Measurements from ENCODE around the gene NMT1.

Gene NMT1

DNA sequence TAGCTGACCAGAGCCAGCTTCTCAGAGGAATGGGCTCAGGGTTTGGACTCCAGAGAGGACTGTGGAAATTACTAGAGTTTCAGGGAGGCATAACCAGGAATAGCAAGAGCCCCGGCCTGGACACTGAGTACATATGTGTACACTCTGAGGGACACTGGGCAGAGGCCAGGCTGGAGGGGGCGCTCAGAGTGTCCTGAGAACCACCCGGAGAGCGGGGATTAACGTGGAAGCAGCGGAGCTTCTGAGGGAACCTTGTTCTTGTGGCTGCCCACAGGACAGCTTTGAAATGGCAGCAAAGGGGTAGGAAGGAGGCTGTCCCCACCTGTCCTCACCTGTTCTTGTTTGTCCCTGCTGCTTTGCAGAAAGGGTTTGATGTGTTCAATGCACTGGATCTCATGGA lies 43.4 kb downstream of the NMT1 start:
- no peak for DNase-seq (ENCODE audit: low read depth, low spot score)

DNA sequence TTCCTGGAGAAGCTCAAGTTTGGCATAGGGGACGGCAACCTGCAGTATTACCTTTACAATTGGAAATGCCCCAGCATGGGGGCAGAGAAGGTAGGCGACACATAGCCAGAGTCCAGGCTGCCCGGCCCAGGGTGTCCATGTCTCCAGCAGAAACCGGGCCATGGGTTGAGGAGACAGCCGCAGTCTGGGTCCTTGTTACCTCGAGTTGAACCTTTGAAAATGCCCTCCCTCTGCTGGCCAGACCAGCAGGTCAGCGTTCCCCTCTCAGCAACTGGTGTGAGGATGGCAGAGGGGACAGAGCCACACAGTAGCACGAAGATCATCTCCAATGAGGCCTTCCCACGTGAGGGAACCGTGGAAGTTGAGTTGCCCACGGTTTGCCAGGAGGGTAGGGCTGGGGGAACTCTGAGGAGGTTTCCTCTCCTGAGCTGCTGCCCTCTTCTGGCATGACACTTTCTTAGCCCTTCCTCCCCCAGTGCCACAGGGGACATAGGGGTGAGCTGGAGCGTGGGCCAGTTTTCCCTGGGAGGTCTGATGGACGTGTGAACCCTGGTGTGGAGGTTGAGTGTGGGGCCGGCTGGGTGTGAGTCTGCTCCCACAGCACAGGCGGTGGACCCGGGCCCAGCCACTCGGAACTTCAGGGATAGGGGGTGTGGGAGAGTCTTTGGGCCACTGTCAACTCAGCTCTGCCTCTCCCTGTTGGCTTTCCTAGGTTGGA lies 43.9 kb downstream of the NMT1 start:
- no peak for DNase-seq (ENCODE audit: low read depth, low spot score)

DNA sequence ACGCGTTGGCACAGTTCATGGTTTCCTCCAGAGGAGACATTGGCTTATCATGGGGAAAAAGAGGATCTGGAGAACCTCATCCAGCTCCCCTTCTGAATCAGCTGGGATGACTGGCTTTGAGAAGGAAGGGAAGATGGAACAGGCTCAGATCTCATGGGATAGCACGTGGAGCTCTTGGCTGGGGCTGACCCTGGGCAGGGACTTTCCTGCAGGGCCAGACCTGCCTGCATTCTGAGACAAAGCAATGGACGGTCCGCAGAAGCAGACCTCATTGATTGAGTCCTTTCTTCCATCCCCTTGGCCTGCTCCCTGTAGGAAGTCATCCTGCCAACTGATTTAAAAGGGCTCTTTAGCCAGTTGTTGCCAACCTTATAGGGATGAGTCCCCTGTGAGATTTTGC lies 45.0 kb downstream of the NMT1 start:
- no peak for DNase-seq (ENCODE audit: low read depth, low spot score)

DNA sequence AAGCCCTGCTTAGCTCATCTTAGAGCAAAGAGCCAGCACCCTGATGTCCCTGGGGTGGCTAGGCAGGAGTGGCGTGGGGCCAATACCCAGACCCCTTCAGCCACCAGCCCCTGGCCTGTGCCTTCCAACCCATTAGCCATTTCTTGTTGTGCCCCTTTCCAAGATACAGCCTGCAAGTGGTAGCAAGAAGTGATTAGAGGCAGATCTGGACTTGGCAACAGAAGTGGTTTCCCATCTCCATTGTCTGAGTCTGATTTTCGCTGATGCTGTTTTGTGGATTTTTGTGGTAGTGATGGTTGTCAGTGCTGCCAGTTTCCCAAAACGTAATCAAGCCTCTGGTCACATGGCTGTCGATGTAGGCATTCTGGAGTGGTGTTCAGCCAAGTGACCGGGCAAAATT lies 45.5 kb downstream of the NMT1 start:
- no peak for DNase-seq (ENCODE audit: low read depth, low spot score)

DNA sequence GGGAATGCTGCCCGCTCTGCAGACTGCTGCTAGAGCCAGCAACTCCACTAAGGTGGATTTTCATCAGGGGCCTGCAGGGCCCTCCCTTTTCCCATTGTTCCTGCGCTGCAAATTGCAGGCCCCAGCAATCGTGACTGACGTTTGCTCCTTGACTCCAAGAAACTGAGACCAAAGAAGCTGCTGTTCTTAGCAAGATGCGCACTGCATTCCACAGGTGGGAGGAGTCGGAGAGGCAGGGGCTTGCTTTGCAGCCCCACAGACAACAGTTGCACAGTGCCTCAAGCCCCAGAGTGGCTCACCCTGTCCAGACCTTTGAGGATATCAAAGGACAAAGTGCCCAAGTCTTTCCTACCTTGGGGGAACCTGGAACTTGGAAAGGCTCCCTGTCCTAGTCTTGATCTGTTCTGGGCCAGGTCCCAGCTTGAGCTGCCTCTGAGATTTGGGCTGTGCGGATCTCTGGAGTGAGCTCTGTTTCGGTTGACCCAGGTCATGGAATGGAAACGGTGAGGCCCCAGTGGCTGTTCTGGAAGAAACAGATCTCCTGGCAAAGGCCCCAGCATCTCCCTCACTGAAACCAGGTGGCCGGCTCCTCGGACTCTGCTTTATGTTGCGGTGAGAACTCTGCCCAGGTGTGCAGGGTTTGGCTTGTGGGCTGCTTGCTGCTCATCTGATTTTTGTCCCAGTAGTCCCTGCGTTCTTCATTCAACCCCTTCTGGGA lies 46.3 kb downstream of the NMT1 start:
- no peak for DNase-seq (ENCODE audit: low read depth, low spot score)

DNA sequence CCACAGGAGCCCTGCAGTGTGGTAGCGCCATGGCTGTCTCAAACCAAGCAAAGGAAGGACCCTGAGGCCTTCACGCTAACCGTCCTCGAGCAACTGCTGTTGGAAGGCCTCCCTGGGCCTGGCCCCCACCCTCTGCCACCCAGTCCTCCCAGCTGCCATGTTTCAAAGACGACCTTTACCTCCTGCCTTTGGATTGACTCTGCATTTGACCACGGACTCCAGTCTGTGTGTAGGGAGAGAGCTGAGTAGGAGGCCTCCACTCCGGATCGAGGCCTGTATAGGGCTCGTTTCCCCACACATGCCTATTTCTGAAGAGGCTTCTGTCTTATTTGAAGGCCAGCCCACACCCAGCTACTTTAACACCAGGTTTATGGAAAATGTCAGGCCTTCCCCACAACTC lies 46.9 kb downstream of the NMT1 start:
- DNase-seq (ENCODE audit: low read depth, low spot score), result no peak

DNA sequence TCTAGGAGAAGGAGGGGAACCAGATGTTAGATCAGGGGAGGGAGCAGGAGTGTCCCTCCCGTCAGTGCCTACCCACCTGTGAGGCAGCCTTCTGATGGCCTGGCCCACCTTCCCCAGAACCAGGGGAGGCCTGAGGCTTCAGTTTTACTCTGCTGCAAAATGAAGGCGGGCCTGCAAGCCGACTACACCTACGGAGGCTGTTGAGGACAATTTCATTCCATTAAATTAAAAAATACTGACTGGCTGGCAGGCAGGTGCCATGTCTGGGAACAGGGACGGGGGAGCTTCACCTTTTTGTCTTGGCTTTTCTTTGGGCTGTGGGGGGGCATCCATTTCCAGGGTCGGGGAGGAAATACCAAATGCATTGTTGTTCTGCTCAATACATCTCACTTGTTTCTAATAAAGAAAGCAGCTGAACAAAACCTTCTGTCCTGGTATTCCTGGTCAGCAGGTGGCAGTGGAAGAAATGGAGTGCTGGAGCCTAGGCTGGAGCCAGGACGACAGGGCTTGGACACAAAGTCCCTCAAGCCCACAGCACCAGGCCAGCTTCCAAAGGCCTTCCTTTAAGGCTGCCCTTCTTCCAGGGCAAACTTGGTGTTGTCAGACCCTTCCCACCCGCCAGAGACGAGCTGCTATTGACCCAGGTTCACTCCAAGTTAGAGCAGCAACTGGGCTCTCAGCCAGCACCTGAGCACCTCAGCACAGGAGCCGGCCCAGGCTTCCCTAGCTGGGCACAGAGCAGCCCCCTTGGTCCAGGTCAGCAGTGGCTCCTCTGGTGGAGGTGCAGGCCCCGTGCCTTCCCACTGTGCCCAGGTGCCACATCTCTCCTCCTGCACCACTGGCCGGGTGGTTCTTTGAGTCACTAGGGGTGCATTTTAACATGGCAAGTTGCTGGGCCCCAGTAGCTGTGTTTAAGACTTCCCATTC lies 47.7 kb downstream of the NMT1 start:
- no peak for DNase-seq (ENCODE audit: low read depth, low spot score)

DNA sequence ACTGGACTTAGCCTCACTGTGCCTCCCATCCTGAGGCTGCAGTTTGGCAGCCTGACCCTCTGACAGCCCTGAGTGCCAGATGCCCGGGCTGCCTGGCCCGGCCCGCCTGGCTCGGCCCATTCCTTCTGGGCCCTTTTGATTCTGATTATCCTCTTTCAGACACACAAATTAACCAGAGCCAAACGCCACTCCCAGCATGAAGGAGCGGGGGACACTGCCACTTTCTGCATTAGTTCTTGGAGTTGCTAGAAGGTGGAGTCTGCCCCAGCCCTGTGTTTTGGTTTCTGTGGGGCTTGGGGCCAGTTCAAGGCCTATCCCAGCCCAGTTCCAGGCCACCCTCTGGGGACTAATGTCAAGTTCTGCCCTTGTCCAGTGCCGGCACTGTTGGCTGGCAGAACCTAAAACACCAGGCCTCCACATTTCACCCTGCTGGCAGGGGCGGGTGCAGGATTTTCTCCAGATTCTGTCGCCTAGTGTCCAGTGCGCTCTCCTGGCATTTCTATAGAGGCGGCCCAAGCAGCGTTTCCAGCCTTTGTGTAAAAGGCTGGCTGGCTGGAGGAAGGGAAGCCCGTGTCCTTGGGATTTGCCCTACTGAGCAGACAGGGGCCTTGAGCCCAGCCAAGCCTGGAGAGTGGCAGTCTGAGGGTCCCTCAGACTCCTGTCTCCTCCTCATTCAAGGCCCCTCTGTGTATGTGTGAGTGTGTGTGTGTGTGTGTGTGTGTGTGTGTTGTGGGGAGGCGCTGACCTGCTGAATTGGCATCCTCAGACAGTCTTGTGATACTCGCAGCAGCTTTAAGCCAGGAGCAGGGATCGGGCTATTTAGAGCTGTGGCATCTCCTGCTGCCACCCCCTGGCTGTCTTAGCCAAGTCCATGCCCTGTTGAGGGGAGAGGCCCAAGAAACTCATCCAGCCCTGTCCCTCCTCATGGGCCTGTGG lies 49.8 kb downstream of the NMT1 start:
- DNase-seq (ENCODE audit: low read depth, low spot score), result no peak

DNA sequence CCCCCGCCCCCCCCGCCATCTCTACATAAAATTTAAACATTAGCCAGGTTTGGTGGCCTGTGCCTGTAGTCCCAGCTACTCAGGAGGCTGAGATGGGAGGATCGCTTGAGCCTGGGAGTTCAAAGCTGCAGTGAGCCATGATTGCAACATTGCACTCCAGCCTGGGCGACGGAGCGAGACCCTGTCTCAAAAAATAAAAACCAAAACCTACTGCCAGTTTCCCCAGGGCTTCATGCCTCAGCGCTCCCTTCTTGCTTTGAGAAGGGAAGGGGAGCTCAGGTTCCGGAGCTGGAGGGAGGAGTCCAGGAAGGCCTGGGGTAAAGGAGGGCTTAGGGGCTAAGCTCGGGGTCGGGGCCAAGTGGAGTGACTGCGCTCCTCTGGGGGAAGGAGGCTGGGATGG lies 50.7 kb downstream of the NMT1 start:
- no peak for DNase-seq (ENCODE audit: low read depth, low spot score)

DNA sequence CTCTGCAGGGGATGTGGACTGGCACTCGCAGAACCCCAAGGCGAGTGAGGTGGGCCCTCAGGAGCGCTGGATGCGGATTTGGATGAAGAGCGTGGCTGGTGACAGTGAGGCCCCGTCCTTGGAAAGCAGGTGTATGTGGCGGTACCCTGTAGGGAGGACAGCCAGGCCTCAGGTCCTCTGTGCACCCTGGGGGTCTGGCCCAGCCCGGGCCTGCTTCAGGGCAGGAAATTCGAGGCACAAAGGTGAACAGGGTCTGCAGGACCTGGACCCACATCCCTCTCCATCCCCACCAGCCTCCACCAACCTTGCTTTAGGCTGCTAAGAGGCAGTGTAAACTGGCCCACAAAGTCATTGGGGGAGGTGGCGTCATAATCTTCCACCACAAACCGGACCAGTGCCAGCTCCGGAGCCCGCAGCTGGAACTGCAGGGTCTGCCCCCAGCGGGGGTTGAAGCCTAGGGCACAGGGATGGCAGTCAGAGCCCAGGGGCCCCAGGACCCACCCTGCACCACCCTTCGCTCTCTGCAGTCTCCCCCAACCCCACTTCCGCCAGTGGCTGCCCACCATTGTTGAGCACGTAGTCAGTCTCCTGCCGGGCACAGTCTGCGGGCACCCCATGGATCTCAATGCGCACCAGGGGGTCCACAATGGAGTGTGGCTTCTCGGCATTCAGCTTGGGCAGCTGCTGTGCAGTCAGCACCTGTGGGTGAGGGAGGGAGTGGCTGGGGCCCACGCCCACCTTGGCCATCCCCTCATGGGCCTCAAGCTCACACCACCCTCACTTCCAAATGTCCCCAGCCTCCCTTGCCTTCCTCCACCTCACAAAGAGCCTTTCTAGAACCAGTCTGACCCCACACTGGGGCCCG lies 51.7 kb downstream of the NMT1 start:
- DNase-seq (ENCODE audit: low read depth, low spot score), result no peak

DNA sequence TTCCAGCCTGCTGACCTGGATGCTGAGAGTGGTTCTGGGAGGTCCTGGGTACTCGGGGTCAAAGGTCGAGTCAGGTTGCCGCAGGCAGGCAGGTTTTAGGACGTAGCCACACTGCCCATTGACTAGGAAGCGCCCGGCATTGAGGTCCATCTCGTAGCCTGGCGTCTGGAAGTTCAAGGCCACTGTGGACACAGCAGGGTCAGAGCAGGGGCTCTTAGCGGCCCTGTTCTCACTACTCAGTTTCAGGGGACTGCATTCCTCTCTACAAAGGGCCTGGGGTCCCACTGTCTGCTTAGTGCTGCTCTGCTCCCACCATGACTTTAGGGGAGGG lies 52.3 kb downstream of the NMT1 start:
- no peak for DNase-seq (ENCODE audit: low read depth, low spot score)

DNA sequence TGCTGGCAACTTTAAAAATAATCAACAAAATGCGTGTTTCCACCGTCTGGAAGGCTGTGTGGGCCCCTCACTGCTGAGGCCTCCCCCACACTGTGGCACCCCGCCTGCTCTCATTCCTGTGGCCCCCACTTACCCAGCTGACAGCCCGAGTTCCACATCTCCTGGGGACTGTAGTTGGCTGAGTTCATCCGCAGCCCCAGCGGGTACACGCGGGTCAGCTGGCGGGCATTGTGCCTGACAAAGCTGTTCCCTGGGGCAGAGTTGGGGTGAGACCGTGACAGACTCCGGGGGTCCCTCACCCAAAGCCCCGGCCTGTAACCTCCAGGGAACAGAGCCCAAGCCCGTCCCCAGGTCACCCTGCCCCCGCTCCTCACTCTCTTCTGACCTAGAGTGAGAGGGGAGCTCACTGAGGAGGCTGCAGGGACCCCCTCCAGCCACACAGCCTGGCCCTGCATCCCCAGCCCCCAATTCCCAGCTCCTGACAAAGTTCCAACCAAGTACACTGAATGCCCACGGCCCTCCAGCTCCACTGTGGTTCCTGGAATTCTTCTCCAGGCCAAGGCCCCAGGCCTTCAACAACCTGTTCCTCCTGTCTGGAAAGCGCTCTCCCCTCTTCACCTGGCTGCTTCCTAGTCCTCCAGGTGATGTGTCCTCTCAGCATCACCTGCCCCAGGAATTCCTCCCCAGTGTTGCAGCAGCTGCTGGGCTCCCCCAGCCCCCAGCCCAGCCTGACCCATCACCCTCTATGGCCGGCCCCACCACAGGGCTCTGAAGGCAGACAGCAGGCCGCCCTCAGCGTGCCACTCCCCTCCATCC lies 53.2 kb downstream of the NMT1 start:
- DNase-seq (ENCODE audit: low read depth, low spot score), result no peak

DNA sequence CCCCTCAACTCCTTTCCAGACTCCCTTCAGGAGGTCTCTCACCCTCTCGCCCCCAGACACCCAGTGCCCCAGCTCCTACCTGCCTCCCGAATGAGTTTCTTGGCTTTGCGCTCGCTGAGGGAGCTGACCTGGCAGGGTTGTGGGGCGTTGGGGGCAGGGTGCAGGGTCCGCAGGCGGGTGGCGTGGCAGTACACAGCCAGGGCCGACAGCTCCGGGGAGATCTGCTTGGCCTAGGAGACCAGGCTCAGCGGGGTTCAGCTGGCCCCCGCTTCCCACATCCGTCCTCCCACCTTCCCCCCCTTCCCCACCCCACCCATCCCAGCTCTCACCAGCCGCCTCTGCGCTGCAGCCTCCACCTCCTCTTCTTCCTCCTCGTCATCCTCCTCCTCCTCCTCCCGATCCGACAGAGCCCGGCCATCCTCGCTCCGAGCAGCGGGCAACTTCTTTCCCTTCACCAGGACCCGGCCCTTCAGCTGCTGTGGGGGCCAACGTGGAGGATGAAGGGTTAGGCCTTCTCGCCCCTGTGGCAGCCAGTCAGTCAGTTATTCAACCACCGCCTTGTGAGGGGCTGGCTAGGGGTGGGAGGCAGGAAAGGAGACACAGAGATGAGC lies 54.0 kb downstream of the NMT1 start:
- DNase-seq (ENCODE audit: low read depth, low spot score), result no peak

DNA sequence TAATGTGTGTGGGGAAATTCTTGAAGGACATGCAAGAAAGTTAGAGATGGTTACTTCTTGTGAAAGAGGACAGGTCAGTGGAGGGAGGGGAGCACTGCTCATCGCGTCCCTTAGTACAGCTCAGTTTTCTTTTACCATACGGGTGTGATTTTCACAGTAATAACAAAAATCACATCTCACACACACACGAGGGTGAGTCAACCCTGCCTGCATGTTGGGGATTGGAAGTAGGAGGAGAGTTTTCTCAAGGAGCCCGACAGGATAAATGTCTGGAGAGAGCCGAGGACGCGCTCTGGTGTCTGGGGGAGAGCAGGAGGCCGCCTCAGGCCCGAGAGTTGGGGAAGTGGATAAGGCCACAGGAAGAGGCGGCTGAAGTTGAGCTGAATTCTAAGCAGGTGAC lies 54.8 kb downstream of the NMT1 start:
- no peak for DNase-seq (ENCODE audit: low read depth, low spot score)

DNA sequence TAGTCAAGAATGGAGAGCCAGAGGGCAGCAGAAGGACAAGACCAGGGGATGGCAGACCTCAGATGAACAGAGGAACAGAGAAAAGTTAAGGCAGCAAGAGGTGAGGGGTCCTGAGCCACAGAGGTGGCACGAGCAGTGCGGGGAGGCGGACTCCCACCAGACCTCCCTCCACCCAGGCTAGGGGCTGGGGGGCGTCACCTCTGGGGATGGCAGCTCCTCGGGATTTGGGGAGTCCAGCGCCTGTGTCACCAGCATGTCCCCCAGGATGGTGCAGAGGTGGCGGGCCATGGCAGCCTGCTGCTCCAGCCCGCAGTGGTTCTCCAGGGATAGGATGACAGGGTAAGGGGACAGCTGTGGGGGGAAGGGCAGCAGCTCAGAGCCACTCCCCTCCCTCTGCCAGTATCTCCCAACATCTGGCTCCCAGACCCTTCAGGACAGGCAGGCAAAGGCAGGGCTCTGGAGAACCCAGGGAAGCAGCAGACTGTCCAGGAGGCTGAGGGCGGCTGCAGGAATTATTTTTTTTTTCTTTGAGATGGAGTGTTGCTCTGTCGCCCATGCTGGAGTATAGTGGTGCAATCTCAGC lies 55.4 kb downstream of the NMT1 start:
- DNase-seq (ENCODE audit: low read depth, low spot score), result no peak

DNA sequence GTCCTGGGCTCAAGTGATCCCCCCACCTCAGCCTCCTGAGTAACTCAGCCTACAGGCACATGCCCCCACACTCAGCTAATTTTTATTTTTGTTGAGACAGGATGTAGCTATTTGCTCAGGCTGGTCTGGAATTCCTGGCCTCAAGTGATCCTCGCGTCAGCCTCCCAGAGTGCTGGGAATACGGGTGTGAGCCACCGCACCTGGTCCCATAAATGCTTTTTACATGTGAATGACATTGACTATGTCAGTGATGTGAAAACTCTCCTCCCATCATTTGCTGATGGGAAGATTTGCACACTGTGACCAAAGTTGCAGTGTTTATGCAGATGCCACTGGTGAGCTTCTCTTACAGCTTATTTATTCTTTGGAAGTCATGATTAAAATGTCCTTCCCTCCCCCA lies 56.2 kb downstream of the NMT1 start:
- DNase-seq (ENCODE audit: low read depth, low spot score), result no peak

DNA sequence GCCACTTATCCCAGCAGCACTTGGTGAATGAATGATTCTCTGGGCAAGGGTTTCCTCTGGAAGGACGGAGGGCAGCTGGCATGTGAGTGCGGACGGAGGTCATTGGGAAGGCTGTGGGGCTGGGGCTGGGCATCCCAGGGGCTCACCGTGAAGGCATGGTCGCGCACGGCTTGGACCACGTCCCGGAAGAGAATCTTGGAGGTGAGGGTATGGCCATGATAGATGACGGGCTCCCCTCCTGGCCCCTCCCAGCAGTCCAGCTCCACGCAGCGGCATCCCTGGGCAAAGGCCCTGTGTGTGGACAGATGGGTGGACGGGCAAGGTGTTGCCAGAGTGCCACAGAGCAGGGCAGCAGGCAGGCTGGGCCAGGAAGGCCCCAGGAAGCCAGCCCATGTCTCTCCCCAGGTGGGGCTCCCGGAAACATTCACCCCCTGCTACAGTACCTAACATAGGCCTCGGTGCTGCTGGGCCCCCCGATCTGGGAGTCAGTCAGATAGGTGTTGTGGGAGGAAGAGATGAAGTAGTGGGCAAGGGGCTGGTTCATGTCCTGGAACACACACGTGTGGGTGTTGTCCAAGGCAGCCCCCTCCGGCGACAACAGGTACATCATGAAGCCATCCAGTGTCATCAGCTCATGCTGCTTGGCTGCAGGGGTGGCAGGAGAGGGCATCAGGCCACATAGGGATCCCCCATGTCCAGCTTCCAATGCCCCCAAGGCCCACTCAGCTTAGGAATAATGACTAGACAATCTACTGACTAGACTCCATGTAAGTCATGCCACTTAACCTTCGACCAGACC lies 56.9 kb downstream of the NMT1 start:
- DNase-seq (ENCODE audit: low read depth, low spot score), result no peak

DNA sequence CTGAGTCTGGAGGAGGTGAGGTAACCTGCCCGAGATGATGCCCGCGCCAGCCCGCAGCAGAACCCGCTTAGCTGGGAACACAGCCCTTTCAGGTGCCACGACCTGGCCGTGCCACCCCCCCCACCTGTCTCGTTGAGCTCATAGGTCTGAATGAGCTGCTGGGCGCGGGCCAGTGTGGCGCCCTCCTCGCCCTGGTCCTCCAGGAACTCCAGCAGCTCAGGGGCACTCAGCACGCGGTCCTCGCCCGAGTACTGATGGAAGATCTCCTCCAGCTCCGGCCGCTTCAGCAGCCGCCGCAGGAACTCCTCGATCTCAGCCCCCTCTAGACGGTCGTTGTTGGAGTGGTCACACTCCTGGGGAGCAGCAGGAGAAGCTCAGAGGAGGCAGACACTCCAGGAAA lies 57.6 kb downstream of the NMT1 start:
- no peak for DNase-seq (ENCODE audit: low read depth, low spot score)

All from iPS DF 19.7 (cell line).